ENCODE measurements around the gene TGM1. TPM values are rescaled to one million over a fixed set of nuclear protein-coding genes. Genes with fewer than 3 reads are reported as not detected.
A peak's percentile ranks its signal among the peaks of the same experiment; 100 is the strongest.

Gene TGM1
- total and polyA plus RNA-seq, 7 experiments from 2014 or later, result 4.8 to 12.9 (median 7.1) TPM; not detected in 2

GRCh38 chr14:24267516-24267915 lies 4.5 kb upstream of the TGM1 start:
- intact Hi-C loops (cut with micrococcal nuclease), result no loop called here
- ATAC-seq (no peak), DNase-seq (no peak)
- no peaks in the 10 kb centered on the region for H3K9me3 Mint-ChIP-seq
- H3K27ac Mint-ChIP-seq, result no peak overlapping the region
- peak overlapping the region in 1 of 10 donors; percentile 48 for H3K4me3 Mint-ChIP-seq
- ChIA-PET POLR2A (no interaction called here), CTCF (no interaction called here)
- H3K9me3 ChIP-seq (ENCODE audit: control insufficient read depth in 2 of 3, low read length in 3 of 3), result no peaks in the 10 kb centered on the region
- no peaks in the 10 kb centered on the region for H3K27me3 Mint-ChIP-seq
- H3K27me3 ChIP-seq (ENCODE audit: control insufficient read depth in 2 of 2, insufficient read depth in 2 of 2, low read length in 2 of 2), result no peaks in the 10 kb centered on the region
- no peak overlapping the region for H3K4me3 ChIP-seq (ENCODE audit: low read length)
- peaks cover 8 to 28% (median 21%) of the 10 kb centered on the region in 7 donors for H3K4me1 Mint-ChIP-seq
- no peak overlapping the region for H3K27ac ChIP-seq (ENCODE audit: low read depth, low read length)
- H3K4me1 ChIP-seq (ENCODE audit: control insufficient read depth in 2 of 2, insufficient read depth in 2 of 2, low read length in 2 of 2), result peaks cover 8 to 14% of the 10 kb centered on the region in 2 donors
- peaks cover 0 to 63% (median 0%) of the 10 kb centered on the region in 3 experiments for H3K36me3 ChIP-seq (ENCODE audit: control insufficient read depth in 2 of 3, insufficient read depth in 3 of 3, low read length in 3 of 3)
- H3K36me3 Mint-ChIP-seq, result peaks cover 6 to 27% (median 15%) of the 10 kb centered on the region in 5 donors

GRCh38 chr14:24266344-24267244 lies 3.6 kb upstream of the TGM1 start:
- peaks cover 0 to 7% of the 10 kb centered on the region in 2 donors for H3K4me1 ChIP-seq (ENCODE audit: control insufficient read depth in 2 of 2, insufficient read depth in 2 of 2, low read length in 2 of 2)
- Mint-ChIP-seq H3K36me3 (peaks cover 6 to 29% (median 15%) of the 10 kb centered on the region in 5 donors), H3K9me3 (no peaks in the 10 kb centered on the region), H3K4me1 (peaks cover 0 to 19% (median 12%) of the 10 kb centered on the region in 7 donors), H3K27me3 (no peaks in the 10 kb centered on the region), H3K27ac (peak overlapping the region in 3 of 9 donors; percentile 18 to 73 (median 41)), H3K4me3 (peak overlapping the region in 1 of 10 donors; percentile 39)
- intact Hi-C loops (cut with micrococcal nuclease), result no loop called here
- H3K4me3 ChIP-seq (ENCODE audit: low read length), result no peak overlapping the region
- H3K9me3 ChIP-seq (ENCODE audit: control insufficient read depth in 2 of 3, low read length in 3 of 3), result no peaks in the 10 kb centered on the region
- ChIA-PET CTCF (interaction anchor here (1.3 kb wide), 1 partner anchor 71 kb away, joined by 3 read pairs; no protein-coding TSS in a partner anchor), POLR2A (interaction anchor here (0.5 kb wide), 1 partner anchor 1710 kb away, joined by 3 read pairs; no protein-coding TSS in a partner anchor)
- no peaks in the 10 kb centered on the region for H3K27me3 ChIP-seq (ENCODE audit: control insufficient read depth in 2 of 2, insufficient read depth in 2 of 2, low read length in 2 of 2)
- H3K36me3 ChIP-seq (ENCODE audit: control insufficient read depth in 2 of 3, insufficient read depth in 3 of 3, low read length in 3 of 3), result peaks cover 0 to 63% (median 0%) of the 10 kb centered on the region in 3 experiments
- H3K27ac ChIP-seq (ENCODE audit: low read depth, low read length), result no peak overlapping the region
- no peak for ATAC-seq
- DNase-seq, result no peak

DNA sequence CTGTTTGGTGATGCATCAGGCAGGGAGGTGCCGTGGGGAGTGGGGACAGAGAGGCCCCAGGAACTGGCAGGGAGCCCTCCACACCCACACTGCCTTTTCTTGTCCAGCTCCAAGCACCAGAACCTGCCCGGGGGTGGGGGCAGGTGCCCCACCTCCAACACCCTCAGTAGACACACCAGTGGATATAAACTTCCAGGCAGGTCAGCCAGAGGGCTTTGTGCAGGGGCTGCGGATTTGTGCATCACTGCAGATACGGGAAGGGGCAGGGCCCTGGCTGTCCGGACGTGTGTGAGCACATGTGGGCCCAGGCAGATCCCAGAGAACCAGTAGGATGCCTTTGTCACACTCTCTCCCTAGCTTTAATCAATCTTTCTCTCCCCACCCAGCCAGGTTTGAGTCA lies 1.3 kb upstream of the TGM1 start:
- no peak for DNase-seq
- H3K9me3 ChIP-seq (ENCODE audit: control insufficient read depth in 2 of 3, low read length in 3 of 3), result no peaks in the 10 kb centered on the region
- Mint-ChIP-seq H3K27me3 (no peaks in the 10 kb centered on the region), H3K27ac (peak overlapping the region in 1 of 9 donors; percentile 41), H3K9me3 (no peaks in the 10 kb centered on the region), H3K4me1 (peaks cover 0 to 7% (median 0%) of the 10 kb centered on the region in 7 donors), H3K4me3 (no peak overlapping the region), H3K36me3 (peaks cover 6 to 37% (median 15%) of the 10 kb centered on the region in 5 donors)
- H3K27ac ChIP-seq (ENCODE audit: low read depth, low read length), result no peak overlapping the region
- no peak overlapping the region for H3K4me3 ChIP-seq (ENCODE audit: low read length)
- no peaks in the 10 kb centered on the region for H3K27me3 ChIP-seq (ENCODE audit: control insufficient read depth in 2 of 2, insufficient read depth in 2 of 2, low read length in 2 of 2)
- ATAC-seq, result no peak
- H3K36me3 ChIP-seq (ENCODE audit: control insufficient read depth in 2 of 3, insufficient read depth in 3 of 3, low read length in 3 of 3), result peaks cover 0 to 64% (median 0%) of the 10 kb centered on the region in 3 experiments
- H3K4me1 ChIP-seq (ENCODE audit: control insufficient read depth in 2 of 2, insufficient read depth in 2 of 2, low read length in 2 of 2), result no peaks in the 10 kb centered on the region
- CTCF ChIA-PET, result interaction anchor here (0.6 to 0.7 kb wide), 2 partner anchors 34 to 39 kb away, joined by 3 read pairs; no protein-coding TSS in a partner anchor
- POLR2A ChIA-PET, result interaction anchor here (0.5 to 1.7 kb wide), 5 partner anchors 21 to 88 kb away, joined by 3 to 4 read pairs (median 3); partner anchors contain the start of genes DHRS1, GMPR2, NOP9 and TINF2
- intact Hi-C loops (cut with micrococcal nuclease), result no loop called here

- no peaks in the 10 kb centered on the region for H3K27me3 Mint-ChIP-seq
- H3K36me3 ChIP-seq (ENCODE audit: control insufficient read depth in 2 of 3, insufficient read depth in 3 of 3, low read length in 3 of 3), result peaks cover 0 to 64% (median 0%) of the 10 kb centered on the region in 3 experiments
- H3K9me3 ChIP-seq (ENCODE audit: control insufficient read depth in 2 of 3, low read length in 3 of 3), result no peaks in the 10 kb centered on the region
- no peaks in the 10 kb centered on the region for H3K4me1 ChIP-seq (ENCODE audit: control insufficient read depth in 2 of 2, insufficient read depth in 2 of 2, low read length in 2 of 2)
- no peak overlapping the region for H3K4me3 Mint-ChIP-seq
- H3K9me3 Mint-ChIP-seq, result no peaks in the 10 kb centered on the region
- H3K4me1 Mint-ChIP-seq, result peaks cover 0 to 7% (median 0%) of the 10 kb centered on the region in 7 donors
- H3K27me3 ChIP-seq (ENCODE audit: control insufficient read depth in 2 of 2, insufficient read depth in 2 of 2, low read length in 2 of 2), result no peaks in the 10 kb centered on the region
- H3K27ac Mint-ChIP-seq, result no peak overlapping the region
- H3K27ac ChIP-seq (ENCODE audit: low read depth, low read length), result no peak overlapping the region
- ChIA-PET CTCF (no interaction called here), POLR2A (interaction anchor here (0.6 to 1.5 kb wide), 3 partner anchors 21 to 87 kb away, joined by 3 to 4 read pairs (median 3); partner anchors contain the start of genes GMPR2 and TINF2)
- no peak for DNase-seq
- intact Hi-C loops (cut with micrococcal nuclease), result no loop called here
- H3K4me3 ChIP-seq (ENCODE audit: low read length), result no peak overlapping the region
- H3K36me3 Mint-ChIP-seq, result peaks cover 6 to 35% (median 15%) of the 10 kb centered on the region in 5 donors
- no peak for ATAC-seq
Measured at GRCh38 chr14:24263848-24264247, 871 bp upstream of the TGM1 start.

GRCh38 chr14:24261969-24262327 lies 1.0 kb downstream of the TGM1 start:
- DNase-seq (no peak), ATAC-seq (no peak)
- Histone ChIP-seq H3K27me3 (ENCODE audit: control insufficient read depth in 2 of 2, insufficient read depth in 2 of 2, low read length in 2 of 2) (no peaks in the 10 kb centered on the region), H3K36me3 (ENCODE audit: control insufficient read depth in 2 of 3, insufficient read depth in 3 of 3, low read length in 3 of 3) (peaks cover 0 to 52% (median 0%) of the 10 kb centered on the region in 3 experiments), H3K27ac (ENCODE audit: low read depth, low read length) (no peak overlapping the region), H3K4me1 (ENCODE audit: control insufficient read depth in 2 of 2, insufficient read depth in 2 of 2, low read length in 2 of 2) (no peaks in the 10 kb centered on the region), H3K4me3 (ENCODE audit: low read length) (no peak overlapping the region), H3K9me3 (ENCODE audit: control insufficient read depth in 2 of 3, low read length in 3 of 3) (no peaks in the 10 kb centered on the region)
- ChIA-PET CTCF (interaction anchor here (0.9 kb wide), 1 partner anchor 44 kb away, joined by 3 read pairs; no protein-coding TSS in a partner anchor), POLR2A (no interaction called here)
- Mint-ChIP-seq H3K27ac (no peak overlapping the region), H3K9me3 (no peaks in the 10 kb centered on the region), H3K4me3 (no peak overlapping the region), H3K27me3 (no peaks in the 10 kb centered on the region), H3K4me1 (peaks cover 0 to 3% (median 0%) of the 10 kb centered on the region in 7 donors), H3K36me3 (peaks cover 2 to 30% (median 12%) of the 10 kb centered on the region in 5 donors)
- intact Hi-C loops (cut with micrococcal nuclease), result no loop called here

DNA sequence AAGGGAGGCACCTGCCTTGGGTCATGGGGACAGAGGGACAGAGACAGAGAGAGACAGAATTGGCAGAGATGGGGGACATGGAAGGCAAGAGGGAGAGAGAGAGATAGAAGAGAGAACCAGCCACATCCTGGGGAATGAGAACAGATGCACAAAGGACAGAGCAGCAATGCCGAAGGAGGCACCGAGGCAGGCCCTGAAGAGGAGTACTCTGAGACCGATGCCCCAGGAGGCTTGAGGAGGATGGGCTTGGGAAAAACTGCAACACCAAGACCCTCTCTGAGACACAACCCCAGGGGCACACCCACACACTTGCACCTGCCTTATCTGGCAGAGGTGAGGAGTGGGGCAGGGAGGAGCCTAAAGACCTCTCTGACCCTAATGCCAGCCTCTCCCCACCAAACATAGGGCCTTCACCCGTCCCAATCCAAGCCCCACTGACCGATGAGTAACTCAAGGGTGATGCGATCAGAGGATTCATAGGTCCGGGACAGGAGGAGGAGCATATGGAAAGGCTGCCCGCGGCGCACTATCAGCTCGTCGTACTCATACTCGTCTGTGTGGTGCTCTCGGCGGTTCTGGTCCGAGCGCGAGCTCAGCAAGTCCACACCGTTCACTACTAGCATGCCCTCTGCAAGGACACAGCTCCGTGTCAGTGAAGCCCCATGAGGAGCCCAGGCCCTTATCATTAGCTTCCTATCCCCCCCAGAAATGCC lies 1.6 kb downstream of the TGM1 start:
- no peaks in the 10 kb centered on the region for H3K9me3 ChIP-seq (ENCODE audit: control insufficient read depth in 2 of 3, low read length in 3 of 3)
- CTCF ChIA-PET, result interaction anchor here (0.9 kb wide), 1 partner anchor 45 kb away, joined by 3 read pairs; no protein-coding TSS in a partner anchor
- intact Hi-C loops (cut with micrococcal nuclease), result no loop called here
- DNase-seq (no peak), ATAC-seq (no peak)
- Mint-ChIP-seq H3K9me3 (no peaks in the 10 kb centered on the region), H3K4me1 (peaks cover 0 to 3% (median 0%) of the 10 kb centered on the region in 7 donors), H3K36me3 (peaks cover 0 to 27% (median 12%) of the 10 kb centered on the region in 5 donors), H3K4me3 (no peak overlapping the region), H3K27me3 (no peaks in the 10 kb centered on the region), H3K27ac (peak overlapping the region in 1 of 9 donors; percentile 73)
- H3K36me3 ChIP-seq (ENCODE audit: control insufficient read depth in 2 of 3, insufficient read depth in 3 of 3, low read length in 3 of 3), result peaks cover 0 to 48% (median 0%) of the 10 kb centered on the region in 3 experiments
- no peak overlapping the region for H3K4me3 ChIP-seq (ENCODE audit: low read length)
- H3K27ac ChIP-seq (ENCODE audit: low read depth, low read length), result no peak overlapping the region
- no peaks in the 10 kb centered on the region for H3K27me3 ChIP-seq (ENCODE audit: control insufficient read depth in 2 of 2, insufficient read depth in 2 of 2, low read length in 2 of 2)
- POLR2A ChIA-PET, result no interaction called here
- no peaks in the 10 kb centered on the region for H3K4me1 ChIP-seq (ENCODE audit: control insufficient read depth in 2 of 2, insufficient read depth in 2 of 2, low read length in 2 of 2)
